HepG2 (cell line): Measurements from ENCODE around the gene TSEN34. TPM values are rescaled to one million over a fixed set of nuclear protein-coding genes. Genes with fewer than 3 reads are reported as not detected.

ENCODE experiments used
- CBFB ChIP-seq: sonication (generic); formaldehyde crosslinking; IDR thresholded peaks from 2 replicates; pipeline ENCODE4 v1.4.0; 2020; ENCODE audit warnings: missing genetic modification reagents
- SAP130 ChIP-seq: IDR thresholded peaks from 2 replicates; pipeline ENCODE4 v1.6.1; 2016; ENCODE audit warnings: low read depth
- TARDBP ChIP-seq: sonication (generic); formaldehyde crosslinking; IDR thresholded peaks from 2 replicates; pipeline ENCODE4 v1.8.0; 2022; ENCODE audit warnings: mild to moderate bottlenecking, missing genetic modification reagents
- ZBTB44 ChIP-seq: sonication (generic); formaldehyde crosslinking; IDR thresholded peaks from 2 replicates; pipeline ENCODE4 v1.4.0; 2020; ENCODE audit warnings: missing genetic modification reagents
- ZFY ChIP-seq: sonication (generic); formaldehyde crosslinking; IDR thresholded peaks from 2 replicates; pipeline ENCODE4 v1.4.0; 2020; ENCODE audit warnings: missing genetic modification reagents
- ZNF142 ChIP-seq: sonication (generic); formaldehyde crosslinking; IDR thresholded peaks from 2 replicates; pipeline ENCODE4 v1.4.0; 2020; ENCODE audit warnings: missing genetic modification reagents
- ZNF20 ChIP-seq: sonication (generic); formaldehyde crosslinking; IDR thresholded peaks from 2 replicates; pipeline ENCODE4 v1.4.0; 2020; ENCODE audit warnings: mild to moderate bottlenecking, moderate library complexity, missing genetic modification reagents
- ZNF331 ChIP-seq: sonication (generic); formaldehyde crosslinking; IDR thresholded peaks from 2 replicates; pipeline ENCODE4 v1.4.0; 2020; ENCODE audit warnings: missing genetic modification reagents
- ZNF619 ChIP-seq: sonication (generic); formaldehyde crosslinking; IDR thresholded peaks from 2 replicates; pipeline ENCODE4 v1.4.0; 2020; ENCODE audit warnings: mild to moderate bottlenecking, missing genetic modification reagents
- polyA plus RNA-seq, 8 experiments: library from polyadenylated mRNA; depleted of rRNA in 3 of 8; stranded (reverse) in 7 of 8; unstranded in 1 of 8; fragments of >200 nt; fragmentation: Illumina TruSeq in 4 of 8; extraction: Trizol in 4 of 8; gene quantifications; 2 replicates each; pipeline versions ENCODE4 v1.2.1 to v1.2.3, GENCODE V29; 2011 to 2016; ENCODE audit warnings: low read depth in 4 of 8, missing spikeins in 1 of 8, mixed read lengths in 1 of 8; ENCODE audit not compliant: insufficient read depth in 1 of 8
- total RNA-seq, 5 experiments: library from RNA; depleted of rRNA; stranded (reverse); fragments of >200 nt; fragmentation: Illumina TruSeq; extraction: Trizol; gene quantifications; 2 replicates each; pipeline ENCODE4 v1.2.3, GENCODE V29; 2016; ENCODE audit warnings: low read depth in 1 of 5
- TF ChIP-seq, protein P1 (sequence below): sonication (generic); formaldehyde crosslinking; IDR thresholded peaks from 2 replicates; pipeline ENCODE4 v1.4.0; 2020; ENCODE audit warnings: mild to moderate bottlenecking, missing genetic modification reagents, borderline replicate concordance

The TSEN34 gene
- total and polyA plus RNA-seq, 2 of the 13 experiments (the other 11 are each of a cell fraction or from before 2014, with no cell fraction given), result 55.1 to 65.4 TPM

GRCh38 chr19:54189145-54189734 lies 1.9 kb upstream of the TSEN34 start, which contains the start of gene MBOAT7 (continued):
- no peak for TF ChIP-seq CBFB (CRISPR knock-in tag)
- TF ChIP-seq ZNF619 (CRISPR knock-in tag), result peak; percentile 40; the same call in 1 of the 2 replicates
- TF ChIP-seq ZBTB44 (CRISPR knock-in tag), result 0 out of 2 replicates have a peak, but pooled peaks have one; percentile 64
- TF ChIP-seq ZNF142 (CRISPR knock-in tag), result no peak
- no peak for TF ChIP-seq ZNF20 (CRISPR knock-in tag)
- TF ChIP-seq TARDBP, result 0 out of 2 replicates have a peak, but pooled peaks have one; percentile 44
- no peak for TF ChIP-seq ZNF331
- peak; percentile 90 for TF ChIP-seq ZFY (CRISPR knock-in tag)
- peak; percentile 68 for TF ChIP-seq SAP130
- TF ChIP-seq, protein P1, sequence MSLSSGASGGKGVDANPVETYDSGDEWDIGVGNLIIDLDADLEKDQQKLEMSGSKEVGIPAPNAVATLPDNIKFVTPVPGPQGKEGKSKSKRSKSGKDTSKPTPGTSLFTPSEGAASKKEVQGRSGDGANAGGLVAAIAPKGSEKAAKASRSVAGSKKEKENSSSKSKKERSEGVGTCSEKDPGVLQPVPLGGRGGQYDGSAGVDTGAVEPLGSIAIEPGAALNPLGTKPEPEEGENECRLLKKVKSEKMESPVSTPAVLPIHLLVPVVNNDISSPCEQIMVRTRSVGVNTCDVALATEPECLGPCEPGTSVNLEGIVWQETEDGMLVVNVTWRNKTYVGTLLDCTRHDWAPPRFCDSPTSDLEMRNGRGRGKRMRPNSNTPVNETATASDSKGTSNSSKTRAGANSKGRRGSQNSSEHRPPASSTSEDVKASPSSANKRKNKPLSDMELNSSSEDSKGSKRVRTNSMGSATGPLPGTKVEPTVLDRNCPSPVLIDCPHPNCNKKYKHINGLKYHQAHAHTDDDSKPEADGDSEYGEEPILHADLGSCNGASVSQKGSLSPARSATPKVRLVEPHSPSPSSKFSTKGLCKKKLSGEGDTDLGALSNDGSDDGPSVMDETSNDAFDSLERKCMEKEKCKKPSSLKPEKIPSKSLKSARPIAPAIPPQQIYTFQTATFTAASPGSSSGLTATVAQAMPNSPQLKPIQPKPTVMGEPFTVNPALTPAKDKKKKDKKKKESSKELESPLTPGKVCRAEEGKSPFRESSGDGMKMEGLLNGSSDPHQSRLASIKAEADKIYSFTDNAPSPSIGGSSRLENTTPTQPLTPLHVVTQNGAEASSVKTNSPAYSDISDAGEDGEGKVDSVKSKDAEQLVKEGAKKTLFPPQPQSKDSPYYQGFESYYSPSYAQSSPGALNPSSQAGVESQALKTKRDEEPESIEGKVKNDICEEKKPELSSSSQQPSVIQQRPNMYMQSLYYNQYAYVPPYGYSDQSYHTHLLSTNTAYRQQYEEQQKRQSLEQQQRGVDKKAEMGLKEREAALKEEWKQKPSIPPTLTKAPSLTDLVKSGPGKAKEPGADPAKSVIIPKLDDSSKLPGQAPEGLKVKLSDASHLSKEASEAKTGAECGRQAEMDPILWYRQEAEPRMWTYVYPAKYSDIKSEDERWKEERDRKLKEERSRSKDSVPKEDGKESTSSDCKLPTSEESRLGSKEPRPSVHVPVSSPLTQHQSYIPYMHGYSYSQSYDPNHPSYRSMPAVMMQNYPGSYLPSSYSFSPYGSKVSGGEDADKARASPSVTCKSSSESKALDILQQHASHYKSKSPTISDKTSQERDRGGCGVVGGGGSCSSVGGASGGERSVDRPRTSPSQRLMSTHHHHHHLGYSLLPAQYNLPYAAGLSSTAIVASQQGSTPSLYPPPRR (CRISPR knock-in tag), result no peak
